HS-27A (cell line): ENCODE data around the gene CNNM4.

ENCODE experiments used
- DNase-seq: peaks from one replicate; pipeline ENCODE4 v3.0.0-alpha.2; 2012; ENCODE audit warnings: low read depth, missing footprints

Gene CNNM4

GRCh38 chr2:96859099-96859649 lies 98.5 kb downstream of the CNNM4 start:
- DNase-seq, result no peak

GRCh38 chr2:96859681-96860064 lies 99.0 kb downstream of the CNNM4 start:
- DNase-seq, result no peak

GRCh38 chr2:96860065-96861029 lies 99.6 kb downstream of the CNNM4 start:
- DNase-seq, result no peak

GRCh38 chr2:96861074-96861473 lies 100.4 kb downstream of the CNNM4 start:
- no peak for DNase-seq
